HL-60/S4 treated with retinoic acid at 250 ng/mL for 4 days and 3 days (cell line): ENCODE data around the gene LNX2.

Experiments
- in situ Hi-C: fragments of 300-500 bp; cut with MboI; formaldehyde crosslinking; loops from 2 replicates; pipeline ENCODE4 v1.7.0; 2022; ENCODE audit warnings: low sequenced_read_pairs

Gene LNX2

DNA sequence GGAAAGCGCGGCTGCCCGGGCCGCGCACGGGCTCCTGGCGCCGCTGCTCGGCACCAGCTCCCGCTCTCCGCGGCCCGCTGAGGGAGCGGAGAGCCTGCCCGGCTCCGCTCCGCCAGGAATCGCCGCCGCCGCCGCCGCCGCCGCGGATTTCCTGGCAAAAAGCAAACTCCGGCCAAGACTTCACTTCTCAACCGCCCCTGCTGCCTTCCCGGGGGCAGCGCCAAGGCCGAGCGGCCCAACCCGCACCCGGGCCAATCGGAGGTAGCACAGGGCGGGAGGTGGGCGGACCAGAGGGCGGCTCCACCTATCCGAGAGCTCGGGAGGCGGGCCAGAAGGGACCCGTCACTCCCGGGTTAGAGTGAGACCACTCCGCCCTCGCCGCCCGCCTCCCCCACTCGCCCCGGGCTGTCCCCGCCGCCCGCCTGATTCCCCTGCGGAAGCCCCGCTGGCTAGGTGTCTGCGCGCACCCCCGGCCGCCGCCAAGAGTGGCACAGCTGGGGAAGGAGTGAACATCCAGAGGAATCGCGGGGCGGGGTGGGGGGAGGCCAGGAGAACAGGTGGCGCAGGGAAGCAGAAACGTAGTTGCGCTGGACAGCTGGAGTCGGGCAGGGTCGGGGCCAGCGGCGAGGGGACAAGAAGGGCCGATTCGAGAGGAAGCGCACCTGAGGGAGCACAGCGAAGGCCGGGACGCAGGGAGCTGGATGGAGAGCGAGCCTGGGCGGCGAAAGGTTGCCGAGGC is at the start of gene LNX2:
Gene LNX2 (minus strand): TSS at position 153 of the 739 bp plus-strand sequence. CDS start 38,826 bp downstream, outside the sequence.
- in situ Hi-C loops: no loop called here

DNA sequence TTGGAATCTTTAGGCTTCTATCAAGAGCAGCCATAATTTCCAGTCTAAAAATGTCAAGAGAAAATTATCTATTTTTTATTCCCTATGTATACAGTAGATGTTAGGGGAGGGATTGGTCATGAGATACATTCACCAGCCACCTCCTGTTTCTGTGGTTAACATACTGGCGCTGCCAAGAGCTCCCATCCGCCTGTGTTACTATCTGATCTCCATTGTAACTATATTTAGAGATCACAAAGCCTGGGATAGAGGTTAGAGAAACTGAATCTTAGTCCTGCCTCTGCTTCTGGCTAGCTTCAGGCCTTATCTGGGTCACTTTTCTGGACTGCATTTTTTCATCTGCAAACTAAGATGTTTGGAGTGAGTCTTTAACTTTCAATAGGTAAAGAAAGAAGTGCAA is 47.6 kb upstream of the LNX2 start:
- in situ Hi-C loops: no loop called here

DNA sequence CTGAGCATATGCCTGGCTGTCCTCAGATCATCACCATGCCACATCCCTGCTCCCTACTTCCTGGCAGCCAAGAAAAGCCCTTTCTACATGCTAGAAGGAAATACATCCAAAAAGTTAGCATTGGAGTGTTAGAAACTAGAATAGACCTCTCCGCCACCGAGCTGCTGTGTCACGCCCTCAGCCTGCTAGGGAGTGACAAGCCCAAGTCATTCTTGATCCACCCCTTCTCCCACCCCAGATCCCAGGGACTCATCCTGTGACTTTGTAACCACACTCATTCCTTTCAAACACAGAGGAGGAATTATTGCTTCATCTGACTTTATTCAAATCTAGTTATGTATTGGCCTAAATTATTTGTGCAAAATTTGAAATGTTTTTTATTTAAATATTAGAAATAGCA is 46.6 kb upstream of the LNX2 start:
- in situ Hi-C loops: no loop called here

DNA sequence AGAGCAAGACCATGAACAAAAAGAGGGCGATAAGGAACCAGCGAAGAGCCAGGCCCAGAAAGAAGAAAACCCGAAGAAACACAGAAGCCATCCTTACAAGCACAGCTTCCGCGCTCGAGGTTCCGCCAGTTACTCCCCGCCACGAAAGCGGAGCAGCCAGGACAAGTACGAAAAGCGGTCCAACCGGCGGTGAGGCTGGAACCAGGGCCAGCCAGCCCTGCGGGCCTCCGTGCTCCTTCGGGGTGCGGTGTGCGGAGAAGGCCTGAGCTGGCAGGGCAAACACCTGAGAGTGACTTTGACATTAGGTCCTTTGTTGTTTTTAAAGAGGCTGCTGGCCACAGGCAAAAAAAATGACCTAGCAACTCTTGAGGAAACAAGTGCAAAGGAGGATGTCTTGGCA is 45.4 kb upstream of the LNX2 start:
- in situ Hi-C loops: no loop called here

DNA sequence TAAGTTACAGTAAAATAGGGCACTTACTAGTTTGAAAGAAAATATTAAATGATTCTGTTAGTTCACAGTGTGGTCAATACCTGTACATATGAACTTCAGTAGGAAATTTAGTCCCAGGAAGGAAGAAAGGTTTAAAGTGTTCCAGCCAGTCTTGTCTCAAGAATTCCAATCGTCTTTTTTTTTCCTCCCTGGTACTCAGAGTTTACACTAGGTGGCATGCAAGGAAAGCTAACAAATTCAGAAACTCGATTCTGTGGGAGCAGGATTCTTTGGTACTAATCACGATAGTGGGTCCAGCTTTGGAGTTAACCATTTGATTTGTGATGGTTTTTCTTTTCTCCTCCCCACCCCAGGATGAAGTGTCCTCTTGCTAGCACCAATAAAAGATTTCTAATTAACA is 45.0 kb upstream of the LNX2 start:
- in situ Hi-C loops: no loop called here

DNA sequence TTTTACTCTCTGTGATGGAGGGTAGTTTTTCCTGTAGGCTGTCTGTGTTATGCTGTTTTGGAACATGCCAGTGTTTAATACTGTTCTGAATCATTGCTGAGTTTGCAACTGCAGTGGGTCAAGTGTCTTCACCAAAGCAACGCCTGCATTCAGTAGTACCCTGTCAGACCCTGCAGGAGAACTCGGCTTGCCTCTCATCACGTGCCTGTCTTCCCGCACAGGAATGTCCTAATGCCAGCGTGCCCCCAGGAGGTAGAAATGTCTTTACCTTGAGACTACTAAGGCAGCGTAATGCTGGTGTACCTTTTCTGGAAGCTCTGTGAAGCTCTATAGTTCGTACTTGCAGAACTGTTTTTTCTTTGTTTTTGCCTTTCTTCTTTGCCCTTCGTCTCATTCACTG is 43.6 kb upstream of the LNX2 start:
- in situ Hi-C loops: no loop called here

DNA sequence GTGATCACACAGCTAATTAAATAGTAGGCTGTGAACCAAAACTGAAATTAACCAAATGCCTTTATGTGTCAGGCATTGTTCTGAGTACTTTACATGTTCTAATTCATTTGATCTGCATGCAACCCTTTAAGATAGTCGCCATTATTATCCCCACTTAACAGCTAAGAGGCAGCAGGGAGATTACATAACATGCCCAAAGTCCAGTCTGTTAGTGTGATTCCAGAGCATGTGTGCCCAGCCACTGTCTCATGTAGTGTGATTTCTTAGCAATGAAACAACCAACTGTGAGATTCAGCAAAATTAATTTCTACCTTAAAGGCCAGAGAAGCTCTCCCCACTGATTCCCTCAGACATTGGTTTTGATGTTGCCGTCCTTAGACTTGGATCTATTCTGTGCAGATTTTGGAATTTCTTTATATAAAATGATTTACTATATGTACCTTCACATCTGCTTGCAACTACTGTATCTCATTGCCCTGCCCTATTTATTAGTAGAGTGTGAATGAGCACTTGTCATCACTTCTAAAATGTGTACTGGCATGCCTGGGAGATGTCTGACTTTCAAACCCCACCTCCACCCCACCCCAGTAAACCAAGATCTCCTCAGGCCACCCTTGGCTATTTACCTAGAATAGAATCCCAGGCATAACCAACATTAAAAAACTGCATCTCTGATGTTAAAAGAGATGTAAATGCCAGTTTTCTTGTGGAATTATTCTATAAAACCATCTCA is 42.6 kb upstream of the LNX2 start:
- in situ Hi-C loops: no loop called here

DNA sequence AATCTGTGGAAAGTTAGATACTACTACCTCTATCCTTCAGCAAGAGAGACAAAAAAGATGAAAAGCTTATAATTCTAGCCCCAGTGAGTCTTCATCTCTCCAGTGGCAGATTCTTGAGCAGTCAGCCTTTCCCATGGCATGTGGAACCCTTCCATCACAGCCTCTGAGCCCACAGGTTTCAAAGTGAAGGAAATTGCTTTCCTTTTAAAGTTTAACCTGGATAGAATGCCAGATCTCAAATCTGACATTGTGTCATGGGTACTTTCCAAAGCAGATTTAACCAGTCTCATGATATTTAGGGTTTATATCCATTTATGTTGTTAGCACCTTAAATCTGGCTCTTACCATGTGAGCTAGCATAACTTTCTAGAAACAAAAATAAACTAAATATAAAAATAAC is 40.7 kb upstream of the LNX2 start:
- in situ Hi-C loops: no loop called here

DNA sequence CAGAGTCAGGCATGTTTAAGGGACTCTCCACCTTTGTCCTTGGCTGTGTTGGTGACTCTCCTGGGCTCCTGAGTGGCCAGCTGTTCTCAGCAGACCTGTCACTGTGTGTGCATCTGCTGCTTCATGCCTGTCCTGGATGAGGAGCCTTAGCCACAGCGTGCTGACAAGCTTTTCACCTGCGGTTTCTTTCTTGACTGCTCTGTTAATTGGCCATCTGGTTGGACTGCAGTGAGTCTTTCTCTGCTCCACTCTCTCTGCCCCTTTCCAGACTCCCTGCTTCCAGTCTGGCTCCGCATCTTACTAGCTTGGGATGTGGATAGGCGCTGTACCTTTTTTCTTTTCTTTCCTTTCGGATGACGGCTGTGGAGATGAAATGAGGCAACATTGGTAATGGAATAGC is 40.2 kb upstream of the LNX2 start:
- in situ Hi-C loops: no loop called here

DNA sequence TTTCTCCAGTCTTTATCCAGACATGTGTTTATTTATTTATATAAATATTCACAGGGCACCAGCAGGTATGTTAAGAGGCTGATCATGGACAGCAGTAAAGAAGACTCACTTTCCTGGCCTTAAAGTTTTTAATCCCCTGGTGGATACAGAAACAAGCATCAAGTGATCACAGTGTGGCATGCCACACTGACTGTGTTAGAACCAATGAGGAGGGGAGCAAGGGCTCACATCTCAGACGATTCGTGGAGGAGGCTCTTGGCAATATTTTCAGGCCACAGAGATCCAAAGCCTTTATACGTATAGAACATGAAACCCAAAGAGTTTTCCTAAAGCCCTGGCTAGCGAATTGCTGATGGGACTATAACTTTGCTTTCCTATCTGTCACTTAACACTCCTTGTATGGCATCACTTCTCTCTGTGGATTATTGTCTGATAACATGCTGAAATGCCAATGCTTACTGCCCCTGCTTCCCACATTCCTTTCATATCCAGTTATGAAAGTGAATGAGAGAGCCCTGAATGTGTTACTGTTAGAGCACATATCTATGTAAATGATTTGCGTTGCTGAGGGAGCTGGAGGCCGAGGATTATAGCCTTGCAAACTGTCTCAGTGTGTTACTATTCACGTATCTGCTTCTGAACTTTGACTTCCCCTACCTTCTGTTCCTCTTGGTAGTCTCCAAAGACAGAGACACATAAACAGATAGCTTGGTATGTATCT is 39.0 kb upstream of the LNX2 start:
- in situ Hi-C loops: no loop called here

DNA sequence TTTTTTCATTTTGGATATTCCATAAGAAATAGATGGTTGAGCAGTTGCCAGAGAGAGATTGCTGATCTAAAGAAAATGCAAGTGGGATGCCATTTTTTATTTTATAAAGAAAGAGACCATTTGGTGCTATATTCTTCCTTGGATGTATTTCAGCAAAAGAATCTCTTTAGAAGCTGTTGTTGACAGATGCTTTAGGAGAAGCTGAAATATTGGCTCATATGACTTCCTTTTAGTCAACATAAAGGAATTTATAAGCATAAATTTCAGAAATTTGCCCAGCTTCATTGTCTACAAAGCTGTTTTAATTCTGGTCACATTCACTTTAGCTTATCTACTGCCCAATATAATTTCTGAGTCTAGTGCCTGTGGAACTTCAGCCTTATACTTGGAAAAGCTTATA is 38.2 kb upstream of the LNX2 start:
- in situ Hi-C loops: no loop called here

DNA sequence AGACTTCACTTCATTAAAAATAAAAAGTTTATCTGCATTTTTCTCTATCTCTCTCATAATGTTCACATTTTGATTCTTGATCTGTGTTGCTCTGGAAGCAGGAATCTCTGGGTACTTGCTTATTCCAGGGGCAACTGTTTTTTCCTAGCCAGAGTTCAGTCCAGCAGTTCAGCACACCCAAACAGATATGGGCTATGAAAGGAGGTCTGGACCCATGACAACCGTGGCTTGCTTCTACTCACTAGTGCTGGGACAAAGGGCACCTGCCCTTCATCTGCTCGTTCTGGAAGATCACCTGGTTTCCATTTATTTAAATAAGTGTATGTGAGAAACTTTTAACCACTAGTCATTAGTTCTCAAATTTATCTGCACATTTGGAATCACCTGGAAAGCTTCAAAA is 37.4 kb upstream of the LNX2 start:
- in situ Hi-C loops: no loop called here

DNA sequence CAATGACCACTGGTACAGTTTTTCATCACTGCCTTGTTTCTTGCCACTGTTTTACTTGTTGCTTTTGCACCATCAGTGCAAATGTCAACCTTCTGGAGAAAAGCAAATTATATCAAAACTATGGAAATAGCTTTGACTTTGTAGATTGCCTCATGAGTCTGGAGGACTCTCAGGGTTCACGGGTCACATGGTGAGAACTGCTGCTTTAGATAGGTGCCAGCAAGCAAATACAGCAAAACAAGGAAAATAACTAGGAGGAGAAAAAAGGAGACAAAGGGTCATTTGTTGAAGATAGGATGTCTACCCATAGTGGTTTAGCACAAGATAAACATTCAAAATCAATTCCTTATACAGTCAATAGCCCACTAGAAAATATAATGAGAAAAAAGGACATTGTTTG is 34.5 kb upstream of the LNX2 start:
- in situ Hi-C loops: no loop called here

DNA sequence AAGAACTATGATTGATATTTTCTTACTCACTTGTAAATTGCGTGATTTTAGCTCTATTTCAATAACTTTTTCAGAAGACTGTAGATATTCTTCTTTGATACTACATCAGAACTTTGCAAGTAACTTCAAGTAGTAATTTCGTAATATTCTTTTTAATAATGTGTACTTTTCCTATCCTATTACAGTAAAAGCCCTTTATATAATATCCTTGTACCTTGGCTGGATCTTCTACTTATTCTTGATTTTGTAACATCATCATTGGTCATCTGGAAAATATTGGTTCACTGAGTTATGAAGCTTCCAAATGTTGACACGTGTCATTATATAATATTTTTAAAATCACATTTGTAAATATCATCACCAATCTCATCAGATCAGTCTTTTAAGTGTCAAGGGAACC is 33.7 kb upstream of the LNX2 start:
- in situ Hi-C loops: no loop called here

DNA sequence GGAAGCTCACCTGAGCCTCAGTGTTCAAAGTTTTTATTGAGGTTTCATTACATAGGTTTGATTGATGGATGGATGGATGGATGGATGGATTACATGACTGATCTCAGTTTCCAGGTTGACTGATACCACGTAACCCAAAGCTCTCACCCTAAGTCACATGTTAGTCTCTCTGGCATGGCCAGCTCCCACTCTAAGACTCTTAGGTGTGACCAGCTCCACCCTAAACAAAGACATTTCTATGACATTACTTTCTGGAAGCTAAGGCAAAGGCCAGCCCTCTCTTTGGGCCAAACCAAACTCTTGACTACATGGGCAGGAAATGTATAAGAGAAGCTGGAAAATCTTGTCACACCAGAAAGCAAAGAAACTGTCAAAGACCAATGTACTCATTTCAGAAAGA is 30.0 kb upstream of the LNX2 start:
- in situ Hi-C loops: no loop called here

DNA sequence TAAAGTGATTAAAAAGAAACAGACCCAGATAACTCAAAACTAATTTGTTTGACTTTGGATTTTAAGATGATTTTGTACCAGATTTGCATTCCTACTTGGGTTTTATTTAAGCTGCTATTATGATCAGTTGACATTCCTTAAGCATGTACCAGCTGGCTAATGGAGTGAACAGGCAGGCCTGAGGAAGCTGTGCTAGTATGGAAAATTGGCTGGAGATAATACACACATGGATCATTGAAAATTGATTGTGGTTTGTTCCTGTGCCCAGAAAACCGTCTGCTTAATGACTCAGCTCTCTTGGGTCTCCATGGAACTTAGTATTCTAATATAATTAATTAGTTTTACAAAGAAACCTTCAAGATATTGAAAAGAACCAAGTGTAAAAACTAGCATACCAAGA is 24.0 kb upstream of the LNX2 start:
- in situ Hi-C loops: no loop called here

DNA sequence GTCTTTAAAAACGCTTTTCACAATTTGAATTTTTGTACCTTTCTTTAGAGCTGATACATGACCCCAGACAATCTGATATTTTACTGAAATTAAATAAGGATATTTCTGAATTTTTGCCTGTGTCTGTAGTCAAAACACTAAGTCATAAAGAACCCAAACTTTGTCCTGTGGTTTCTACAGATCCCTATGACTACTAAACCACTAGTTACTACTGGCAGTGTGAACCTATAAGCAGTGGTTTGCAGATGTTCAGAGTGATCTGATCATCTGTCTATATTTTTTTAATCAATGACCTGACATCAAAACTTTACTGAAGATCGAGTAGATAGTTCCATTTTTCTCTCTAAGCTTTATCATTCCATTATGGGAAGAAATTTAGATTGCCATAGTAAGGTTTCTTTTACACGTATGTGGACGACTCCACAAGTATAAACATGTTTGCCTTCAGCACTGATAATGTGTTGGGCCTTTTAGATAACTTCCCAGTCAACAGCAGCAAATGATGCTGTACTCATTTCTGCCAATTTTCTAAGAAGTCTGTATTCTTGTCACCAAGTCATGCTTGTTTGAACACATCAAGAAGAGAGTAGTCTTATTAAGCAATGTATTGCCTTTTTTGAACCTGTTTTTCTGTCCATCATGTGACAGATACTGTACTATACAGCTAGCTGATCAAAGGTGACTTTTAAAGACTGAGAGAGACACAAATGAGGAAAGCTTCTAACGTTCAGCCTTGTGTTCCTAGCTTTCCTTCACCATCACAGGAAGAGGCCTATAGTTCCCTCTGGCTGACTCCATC is 23.2 kb upstream of the LNX2 start:
- in situ Hi-C loops: no loop called here

DNA sequence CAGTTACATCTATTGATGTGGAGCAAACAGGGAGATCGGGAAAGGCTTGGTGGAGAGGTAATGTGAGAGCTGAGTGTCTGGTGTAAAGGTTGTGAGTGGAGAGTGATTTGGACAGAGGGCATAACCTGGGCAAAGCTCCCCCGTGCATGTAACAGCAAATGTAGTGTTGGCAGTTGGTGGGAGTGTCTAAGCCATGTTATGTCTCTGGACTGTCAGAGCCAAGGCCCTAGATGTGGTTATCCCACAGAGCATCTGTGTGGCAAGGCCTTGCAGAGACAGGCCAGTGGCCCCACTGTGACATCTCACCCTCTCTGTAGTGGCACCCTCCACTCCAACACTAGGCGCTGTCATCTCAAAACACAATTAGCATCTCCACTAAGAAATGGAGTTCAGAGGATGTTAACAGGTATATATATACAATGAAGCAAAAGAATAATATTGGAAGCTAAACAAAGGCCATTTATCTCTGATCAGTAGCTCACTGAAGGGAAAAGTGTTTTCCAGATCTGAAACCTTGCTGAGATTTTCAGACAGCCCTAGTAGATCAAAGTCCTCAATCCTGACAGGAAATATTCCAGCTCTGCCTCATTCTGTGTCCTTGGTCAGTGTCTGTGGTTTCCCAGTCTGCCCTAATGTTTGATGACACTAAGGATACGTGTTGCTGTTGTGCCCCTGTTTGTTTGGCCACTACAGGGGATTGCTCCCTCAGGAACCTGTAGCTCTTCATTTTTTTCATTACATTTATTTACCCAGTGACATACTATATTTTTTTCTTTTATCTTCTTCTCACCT is 21.6 kb upstream of the LNX2 start:
- in situ Hi-C loops: no loop called here

DNA sequence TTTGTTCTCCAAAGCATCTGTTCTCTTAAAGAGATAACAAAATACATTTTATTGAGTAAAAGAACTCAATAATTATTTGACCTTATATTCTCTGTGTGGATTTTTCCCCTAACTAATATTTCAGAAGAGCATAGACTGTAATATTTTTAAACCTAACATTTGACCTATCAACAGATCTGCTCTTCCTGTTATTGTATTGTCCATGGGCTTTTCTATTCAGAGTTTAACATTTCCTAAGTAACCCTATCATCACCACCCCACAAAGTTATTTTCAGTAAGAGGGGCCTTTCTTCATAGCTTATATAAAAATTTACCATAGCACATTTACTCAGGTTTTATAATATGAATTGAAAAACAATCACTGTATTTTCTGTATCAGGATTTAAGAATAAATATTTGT is 18.9 kb upstream of the LNX2 start:
- in situ Hi-C loops: no loop called here

DNA sequence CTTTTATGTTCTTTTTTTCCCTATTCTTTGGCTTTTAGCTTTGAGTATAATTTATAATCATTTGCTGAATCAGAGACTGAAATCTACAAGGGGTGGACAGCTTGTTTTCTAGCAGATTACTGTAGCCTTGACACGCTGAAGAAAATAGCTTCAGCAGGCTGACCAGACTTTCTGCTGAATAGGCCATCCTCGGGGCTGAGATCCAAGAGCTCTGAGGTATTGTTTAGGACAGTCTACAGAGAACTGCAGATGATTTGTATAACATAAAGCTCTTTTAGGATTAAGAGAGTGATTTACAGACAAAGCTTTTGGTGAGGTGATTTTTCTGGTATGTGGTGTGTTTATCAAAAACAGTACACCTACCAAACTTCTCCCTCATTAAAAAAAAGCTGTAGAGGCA is 18.2 kb upstream of the LNX2 start:
- in situ Hi-C loops: no loop called here
